GM12801 (cell line): ENCODE measurements around the gene C4BPA.

Source experiments
- CTCF ChIP-seq: IDR thresholded peaks from one replicate; pipeline ENCODE4 v1.5.1; 2011; ENCODE audit warnings: control low read depth; ENCODE audit not compliant: insufficient read length; ENCODE audit errors: extremely low read depth

Gene C4BPA

GRCh38 chr1:207103892-207104373, at the start of gene C4BPA:
Gene C4BPA (plus strand): TSS chr1:207104233. CDS start chr1:207113026, 8,793 bp downstream.
- TF ChIP-seq CTCF = no peak

- no peak for TF ChIP-seq CTCF
Measured at GRCh38 chr1:207054491-207054890, 49.5 kb upstream of the C4BPA start.

DNA sequence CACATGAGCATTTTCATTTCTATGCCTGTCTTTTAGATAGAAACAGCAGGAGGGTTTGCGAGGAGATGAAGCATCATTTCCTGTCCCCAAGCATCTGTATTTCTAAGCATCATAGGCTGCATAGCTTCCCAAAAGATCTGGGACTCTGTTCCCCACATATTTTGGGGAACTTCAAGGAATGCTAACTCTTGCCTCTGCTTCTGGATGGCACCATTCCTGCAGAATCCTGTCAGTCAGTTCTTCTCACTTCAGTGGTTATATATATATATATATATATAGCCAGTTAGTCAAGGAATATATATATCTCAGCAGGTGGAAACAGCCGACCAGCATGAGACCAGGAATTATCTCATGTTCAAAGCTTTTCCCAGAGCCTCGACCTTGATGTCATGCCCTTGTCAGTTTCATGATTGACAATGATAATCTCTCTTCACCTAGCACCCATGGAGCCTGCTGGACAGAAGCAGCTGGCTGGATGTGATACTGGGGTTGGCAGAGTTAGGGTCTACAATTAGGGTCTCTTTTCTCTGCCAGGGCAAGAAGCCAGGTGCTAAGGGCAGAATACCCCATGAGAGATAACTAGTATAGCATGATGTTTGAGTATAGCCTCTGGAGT, 48.5 kb upstream of the C4BPA start:
- no peak for TF ChIP-seq CTCF

GRCh38 chr1:207056673-207057072, 47.4 kb upstream of the C4BPA start:
- TF ChIP-seq CTCF = no peak

DNA sequence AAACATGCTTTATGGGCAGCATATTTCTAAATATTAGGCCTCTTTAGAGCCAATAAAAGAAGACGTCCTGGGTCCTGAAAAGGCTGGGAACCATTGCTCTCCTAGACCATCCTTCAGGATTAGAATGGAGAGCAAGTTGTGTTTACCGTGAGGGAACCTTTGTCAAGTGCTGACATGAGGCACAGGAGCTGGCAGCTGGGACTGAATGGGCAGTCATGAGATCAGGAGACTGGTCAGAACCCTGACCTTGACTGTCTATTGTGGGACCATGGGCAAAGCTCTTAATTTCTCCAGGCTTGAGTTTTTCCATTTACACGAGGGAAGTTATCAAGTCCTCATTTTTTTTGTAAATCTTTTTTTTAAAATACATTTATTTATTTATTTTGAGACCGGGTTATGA, 45.8 kb upstream of the C4BPA start:
- TF ChIP-seq CTCF = no peak

GRCh38 chr1:207058878-207059867, 44.9 kb upstream of the C4BPA start:
- TF ChIP-seq CTCF = no peak

GRCh38 chr1:207059881-207060280, 44.2 kb upstream of the C4BPA start:
- TF ChIP-seq CTCF = no peak
